GM20431 (cell line): ENCODE data around the gene ACSF2.
"Not testable (repeated sequence)": the region's sequence is repeated elsewhere in the genome, so short reads cannot be mapped to it uniquely, and the experiment has no call there.

Source experiments
- in situ Hi-C: fragments of 300-500 bp; cut with MseI, MboI; formaldehyde crosslinking; loops from one replicate; pipeline ENCODE4 v1.15.0; 2020; ENCODE audit warnings: low sequenced_read_pairs; ENCODE audit not compliant: unreplicated experiment

The ACSF2 gene

GRCh38 chr17:50460831-50461526 is 35.0 kb downstream of the ACSF2 start:
- in situ Hi-C loops: no loop called here

GRCh38 chr17:50461550-50462132 is 35.6 kb downstream of the ACSF2 start:
- in situ Hi-C loops: no loop called here

- in situ Hi-C loops: no loop called here
Measured at GRCh38 chr17:50462446-50462845, 36.4 kb downstream of the ACSF2 start.

- in situ Hi-C loops: no loop called here
Measured at GRCh38 chr17:50464121-50464520, 38.1 kb downstream of the ACSF2 start.

GRCh38 chr17:50464736-50465135 is 38.7 kb downstream of the ACSF2 start:
- in situ Hi-C loops: no loop called here

- in situ Hi-C loops: no loop called here
Measured at GRCh38 chr17:50465171-50465570, 39.2 kb downstream of the ACSF2 start.

- in situ Hi-C loops: no loop called here
Measured at GRCh38 chr17:50465635-50466034, 39.6 kb downstream of the ACSF2 start.

- in situ Hi-C loops: no loop called here
Measured at GRCh38 chr17:50466371-50467113, 40.5 kb downstream of the ACSF2 start.

GRCh38 chr17:50467114-50467854 is 41.3 kb downstream of the ACSF2 start:
- in situ Hi-C loops: no loop called here

- in situ Hi-C loops: no loop called here
Measured at GRCh38 chr17:50467855-50468303, 41.9 kb downstream of the ACSF2 start.

GRCh38 chr17:50468304-50469207 is 42.5 kb downstream of the ACSF2 start, which contains the start of gene CHAD:
Gene CHAD, minus strand, starts transcription at chr17:50468880. Its CDS starts 67 bp downstream, at chr17:50468813.
- in situ Hi-C loops: no loop called here

- in situ Hi-C loops: no loop called here
Measured at GRCh38 chr17:50469208-50469605, 43.2 kb downstream of the ACSF2 start.

GRCh38 chr17:50469671-50470305 is 43.8 kb downstream of the ACSF2 start:
- in situ Hi-C loops: no loop called here

GRCh38 chr17:50470426-50470825 is 44.4 kb downstream of the ACSF2 start:
- in situ Hi-C loops: no loop called here

GRCh38 chr17:50471009-50471905 is 45.2 kb downstream of the ACSF2 start:
- in situ Hi-C loops: no loop called here

- in situ Hi-C loops: no loop called here
Measured at GRCh38 chr17:50472286-50472685, 46.3 kb downstream of the ACSF2 start.

- in situ Hi-C loops: not testable (repeated sequence)
Measured at GRCh38 chr17:50472761-50473161, 46.7 kb downstream of the ACSF2 start.

- in situ Hi-C loops: no loop called here
Measured at GRCh38 chr17:50473901-50474300, 47.9 kb downstream of the ACSF2 start.
